Activated T-helper 17 cell treated with anti-CD3 and anti-CD28 coated beads, Interleukin-2, amount 50 U/mL, for 72 hours (primary cell): ENCODE measurements around the gene ATXN7L3. TPM values are rescaled to one million over a fixed set of nuclear protein-coding genes. Genes with fewer than 3 reads are reported as not detected.
A peak's percentile ranks its signal among the peaks of the same experiment; 100 is the strongest.

ENCODE experiments used
- ATAC-seq: fragments of 150-1000 bp; cut with Tn5 transposase; replicated peaks from 2 replicates; pipeline ENCODE4 v1.10.0; 2021; ENCODE audit warnings: mild to moderate bottlenecking, moderate library complexity
- H3K27ac Mint-ChIP-seq: one replicate; pipeline ENCODE4 v1.8.0; 2022; ENCODE audit warnings: mixed read lengths
- H3K27me3 Mint-ChIP-seq: one replicate; pipeline ENCODE4 v1.8.0; 2022; ENCODE audit warnings: mixed read lengths
- H3K36me3 Mint-ChIP-seq: one replicate; pipeline ENCODE4 v1.8.0; 2022; ENCODE audit warnings: low read depth, mild to moderate bottlenecking, mixed read lengths
- H3K4me1 Mint-ChIP-seq: one replicate; pipeline ENCODE4 v1.8.0; 2022; ENCODE audit warnings: mixed read lengths
- H3K4me3 Mint-ChIP-seq: one replicate; pipeline ENCODE4 v1.8.0; 2022; ENCODE audit warnings: mild to moderate bottlenecking, mixed read lengths
- H3K9me3 Mint-ChIP-seq: one replicate; pipeline ENCODE4 v1.8.0; 2022; ENCODE audit warnings: mixed read lengths
- total RNA-seq, 2 donors: library from RNA; stranded (reverse); gene quantifications; one replicate each; pipeline ENCODE4 v1.2.3, GENCODE V29; 2022

Gene ATXN7L3
- total RNA-seq, 2 donors from 2014 or later: 65.5 to 89.1 TPM

DNA sequence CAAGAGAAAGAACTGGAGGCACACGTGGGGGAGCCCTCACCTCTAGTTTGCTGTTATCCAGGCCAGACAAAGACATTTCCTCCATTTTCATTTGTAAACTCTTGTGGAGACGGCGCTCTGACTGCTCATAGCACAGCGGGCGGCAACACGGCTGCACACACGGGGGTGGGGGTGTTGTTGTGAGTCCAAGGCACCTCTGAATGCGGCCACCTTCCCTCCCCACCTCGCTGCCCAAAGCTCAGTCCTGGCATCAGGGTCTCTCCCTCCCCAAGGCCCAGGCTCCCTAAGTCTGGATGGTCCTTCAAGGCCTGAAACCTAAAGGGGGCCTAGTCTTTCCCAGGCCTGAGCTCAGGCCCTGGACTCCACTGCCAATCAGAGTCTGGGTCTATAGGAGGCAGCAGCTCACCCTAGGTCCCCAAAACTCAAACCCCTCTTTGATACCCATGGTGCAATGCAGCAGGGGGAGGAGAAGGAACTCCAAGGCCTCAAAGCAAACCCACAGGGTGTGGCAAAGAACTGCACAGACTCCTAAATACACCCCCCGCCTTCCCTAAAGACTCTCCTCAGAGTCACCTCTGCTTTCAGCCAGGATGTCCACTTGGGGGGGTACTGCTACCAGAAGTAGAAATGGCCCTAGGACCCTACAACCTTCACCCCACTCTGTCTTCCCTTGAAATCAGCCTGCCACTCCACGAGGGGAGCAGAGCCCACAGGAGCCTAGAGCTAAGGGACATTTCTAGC lies 1.5 kb downstream of the ATXN7L3 start:
- Mint-ChIP-seq H3K9me3 (no peaks in the 10 kb centered on the region), H3K27me3 (no peaks in the 10 kb centered on the region), H3K36me3 (peaks cover 54% of the 10 kb centered on the region), H3K4me3 (peak overlapping the region; percentile 82), H3K4me1 (peaks cover 18% of the 10 kb centered on the region), H3K27ac (peak overlapping the region; percentile 90)
- ATAC-seq: no peak

DNA sequence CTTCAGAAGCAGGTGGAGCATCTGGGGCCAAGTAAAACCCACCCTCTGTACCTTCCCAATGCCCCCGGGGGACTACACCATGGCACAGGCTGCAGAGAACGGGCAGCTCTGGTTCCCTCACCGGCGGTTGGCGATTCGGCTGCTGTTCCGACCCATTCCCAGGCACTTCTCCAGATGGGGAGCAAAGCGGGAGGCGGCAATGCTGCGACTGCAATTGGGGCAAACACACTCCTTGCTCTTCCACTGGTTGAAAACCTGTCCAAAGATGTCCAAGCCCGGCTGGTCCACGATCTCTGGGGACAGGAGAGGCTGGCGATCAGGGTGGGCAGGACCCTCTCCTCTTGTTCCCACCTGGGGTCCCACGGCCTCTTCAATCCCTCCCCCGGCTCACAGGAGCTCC lies 2.6 kb downstream of the ATXN7L3 start:
- Mint-ChIP-seq H3K27ac (peak overlapping the region; percentile 90), H3K4me3 (peak overlapping the region; percentile 82), H3K27me3 (no peaks in the 10 kb centered on the region), H3K4me1 (peaks cover 14% of the 10 kb centered on the region), H3K9me3 (no peaks in the 10 kb centered on the region), H3K36me3 (peaks cover 63% of the 10 kb centered on the region)
- ATAC-seq: no peak

GRCh38 chr17:44193326-44194084 lies 6.2 kb downstream of the ATXN7L3 start:
- no peak for ATAC-seq
- Mint-ChIP-seq H3K4me3 (no peak overlapping the region), H3K27me3 (no peaks in the 10 kb centered on the region), H3K36me3 (peaks cover 92% of the 10 kb centered on the region), H3K27ac (no peak overlapping the region), H3K4me1 (peaks cover 8% of the 10 kb centered on the region), H3K9me3 (no peaks in the 10 kb centered on the region)

DNA sequence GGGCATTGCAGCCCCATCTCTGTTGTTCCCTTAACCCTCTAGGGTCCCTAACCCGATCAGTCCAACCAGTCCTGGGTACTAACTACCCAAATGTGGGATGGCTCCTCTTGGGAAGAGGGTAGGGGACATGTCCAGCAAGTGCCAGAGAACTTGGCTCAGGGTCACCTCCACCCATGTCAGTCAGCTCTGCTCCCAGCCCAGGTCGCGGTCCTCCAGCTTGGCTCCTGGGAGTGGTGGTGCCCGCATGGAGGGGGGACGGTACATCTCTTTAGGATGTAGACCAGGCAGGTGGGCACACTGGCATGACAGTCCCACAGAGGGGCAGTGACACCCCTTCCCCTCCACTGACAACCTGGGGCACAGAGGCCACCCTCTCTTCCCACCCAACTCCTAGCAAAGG lies 6.9 kb downstream of the ATXN7L3 start:
- Mint-ChIP-seq H3K36me3 (peaks cover 86% of the 10 kb centered on the region), H3K4me1 (peaks cover 9% of the 10 kb centered on the region), H3K27ac (no peak overlapping the region)

DNA sequence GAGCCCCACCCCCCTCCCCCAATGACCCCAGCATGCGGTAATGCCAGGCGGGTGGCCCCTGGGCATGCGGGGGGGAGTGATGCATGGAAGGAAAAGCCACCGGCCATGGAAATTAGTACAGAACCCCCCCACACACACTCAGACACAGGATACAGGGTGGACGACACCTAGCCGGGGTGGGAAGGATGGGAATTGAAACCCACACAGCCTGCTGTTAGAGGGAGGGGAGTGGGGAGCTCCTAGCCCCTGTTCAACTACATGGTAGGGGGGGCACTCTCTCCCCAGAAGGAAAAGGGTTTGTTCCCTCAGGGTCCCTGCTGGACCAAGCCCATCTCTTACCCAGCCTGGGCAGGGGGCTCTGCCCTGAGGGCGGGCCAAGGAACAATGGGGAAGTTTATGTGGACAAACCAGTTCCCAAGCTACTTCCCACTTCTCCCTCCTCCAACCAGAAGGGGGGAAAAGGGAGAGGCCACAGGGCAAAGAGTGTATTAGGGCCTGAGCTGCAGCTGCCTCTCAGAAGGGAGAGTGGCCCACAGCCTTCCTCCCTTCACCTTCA lies 7.7 kb downstream of the ATXN7L3 start:
- no peak overlapping the region for H3K27ac Mint-ChIP-seq
- no peak for ATAC-seq
- no peaks in the 10 kb centered on the region for H3K27me3 Mint-ChIP-seq
- H3K4me1 Mint-ChIP-seq: peaks cover 7% of the 10 kb centered on the region
- peaks cover 79% of the 10 kb centered on the region for H3K36me3 Mint-ChIP-seq
- H3K9me3 Mint-ChIP-seq: no peaks in the 10 kb centered on the region
- no peak overlapping the region for H3K4me3 Mint-ChIP-seq

More for the DNA sequence above, 6.9 kb downstream of the ATXN7L3 start:
- Mint-ChIP-seq H3K27me3 (no peaks in the 10 kb centered on the region), H3K4me3 (no peak overlapping the region), H3K9me3 (no peaks in the 10 kb centered on the region)
- no peak for ATAC-seq

DNA sequence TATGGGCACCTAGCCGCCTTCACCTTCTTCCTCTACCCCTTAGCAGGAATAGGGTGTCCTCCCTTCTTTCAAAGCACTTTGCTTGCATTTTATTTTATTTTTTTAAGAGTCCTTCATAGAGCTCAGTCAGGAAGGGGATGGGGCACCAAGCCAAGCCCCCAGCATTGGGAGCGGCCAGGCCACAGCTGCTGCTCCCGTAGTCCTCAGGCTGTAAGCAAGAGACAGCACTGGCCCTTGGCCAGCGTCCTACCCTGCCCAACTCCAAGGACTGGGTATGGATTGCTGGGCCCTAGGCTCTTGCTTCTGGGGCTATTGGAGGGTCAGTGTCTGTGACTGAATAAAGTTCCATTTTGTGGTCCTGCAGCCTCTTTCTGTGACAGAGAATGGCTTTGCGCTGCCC lies 8.3 kb downstream of the ATXN7L3 start:
- Mint-ChIP-seq H3K36me3 (peaks cover 78% of the 10 kb centered on the region), H3K27ac (no peak overlapping the region), H3K4me3 (no peak overlapping the region), H3K9me3 (no peaks in the 10 kb centered on the region), H3K27me3 (no peaks in the 10 kb centered on the region), H3K4me1 (peaks cover 7% of the 10 kb centered on the region)
- ATAC-seq: no peak

- Mint-ChIP-seq H3K4me3 (no peak overlapping the region), H3K27me3 (no peaks in the 10 kb centered on the region), H3K9me3 (no peaks in the 10 kb centered on the region), H3K36me3 (peaks cover 71% of the 10 kb centered on the region), H3K27ac (peak overlapping the region; percentile 18), H3K4me1 (peaks cover 7% of the 10 kb centered on the region)
- no peak for ATAC-seq
Observed at GRCh38 chr17:44190481-44190880, 9.2 kb downstream of the ATXN7L3 start.

GRCh38 chr17:44188576-44189403 lies 10.9 kb downstream of the ATXN7L3 start:
- no peaks in the 10 kb centered on the region for H3K9me3 Mint-ChIP-seq
- H3K27me3 Mint-ChIP-seq: no peaks in the 10 kb centered on the region
- peak overlapping the region; percentile 94 for H3K4me3 Mint-ChIP-seq
- peaks cover 60% of the 10 kb centered on the region for H3K36me3 Mint-ChIP-seq
- H3K4me1 Mint-ChIP-seq: peaks cover 11% of the 10 kb centered on the region
- ATAC-seq: no peak
- H3K27ac Mint-ChIP-seq: peak overlapping the region; percentile 48

DNA sequence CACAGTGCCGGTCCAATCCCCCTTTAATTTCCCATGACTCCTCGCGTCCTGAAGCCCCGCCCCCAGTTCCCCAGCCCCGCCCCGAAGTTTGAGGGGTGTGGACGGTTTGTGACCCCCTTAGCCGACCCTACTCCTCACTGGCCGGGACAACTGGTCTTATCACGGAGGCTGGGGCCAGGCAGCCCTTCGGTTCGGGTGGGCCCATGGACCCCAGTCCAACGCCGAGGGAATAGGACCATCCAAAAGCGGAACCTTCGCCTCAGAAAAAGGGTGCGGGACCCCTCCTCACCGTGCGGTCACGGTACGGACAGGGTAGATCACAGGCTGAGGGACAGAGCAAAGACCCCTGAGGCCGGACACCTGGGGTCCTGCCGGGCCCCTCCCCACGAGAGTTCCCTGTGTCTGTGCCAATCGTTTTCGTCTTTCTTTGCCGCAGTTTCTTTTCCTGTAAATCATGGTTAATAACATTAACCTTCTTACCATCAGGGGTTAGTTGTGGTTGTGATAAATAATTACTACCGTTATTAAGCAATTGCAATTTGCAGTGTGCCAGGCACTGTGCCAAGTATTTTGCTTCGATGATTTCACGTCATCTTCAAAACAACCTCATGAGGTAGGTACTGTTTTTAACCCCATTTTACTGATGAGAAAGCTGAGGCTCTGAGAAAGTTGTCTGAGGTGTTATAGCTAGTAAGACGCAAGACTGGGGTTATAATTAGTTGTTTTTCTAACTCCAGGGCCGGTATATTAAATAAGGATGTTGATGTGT lies 12.4 kb downstream of the ATXN7L3 start:
- Mint-ChIP-seq H3K27ac (peak overlapping the region; percentile 93), H3K9me3 (no peaks in the 10 kb centered on the region), H3K36me3 (peaks cover 46% of the 10 kb centered on the region), H3K4me3 (peak overlapping the region; percentile 94), H3K4me1 (peaks cover 11% of the 10 kb centered on the region), H3K27me3 (no peaks in the 10 kb centered on the region)
- ATAC-seq: peak; percentile 65

- ATAC-seq: peak; percentile 92
Observed at GRCh38 chr17:44186307-44187130, 13.2 kb downstream of the ATXN7L3 start, which contains the start of gene TMUB2. Gene TMUB2, plus strand, starts transcription at chr17:44186972. Its CDS starts 737 bp downstream, at chr17:44187709.

DNA sequence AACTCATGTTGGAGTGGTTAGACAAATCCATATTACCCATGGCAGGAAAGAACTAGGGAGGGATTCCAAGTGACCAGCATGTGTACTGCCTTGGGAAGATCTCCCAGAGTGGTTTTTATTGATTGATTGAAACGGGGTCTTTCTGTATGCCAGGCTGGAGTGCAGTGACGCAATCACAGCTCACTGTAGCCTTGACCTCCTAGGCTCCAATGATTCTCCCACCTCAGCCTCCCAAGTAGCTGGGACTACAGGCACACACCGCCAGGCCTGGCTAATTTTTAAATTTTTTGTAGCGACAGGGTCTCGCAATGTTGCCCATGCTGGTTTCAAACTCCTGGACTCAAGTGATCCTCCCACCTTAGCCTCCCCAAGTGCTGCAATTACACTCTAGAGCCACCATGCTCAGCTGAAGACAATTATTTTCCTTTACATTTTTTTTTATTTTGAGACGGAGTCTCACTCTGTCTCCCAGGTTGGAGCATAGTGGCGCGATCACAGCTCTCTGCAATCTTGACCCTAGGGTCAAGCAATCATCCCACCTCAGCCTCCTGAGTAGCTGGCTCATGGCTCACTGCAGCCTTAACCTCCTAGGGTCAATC lies 15.4 kb downstream of the ATXN7L3 start:
- H3K4me1 Mint-ChIP-seq: peaks cover 11% of the 10 kb centered on the region
- H3K27ac Mint-ChIP-seq: no peak overlapping the region
- peaks cover 36% of the 10 kb centered on the region for H3K36me3 Mint-ChIP-seq
- peak overlapping the region; percentile 94 for H3K4me3 Mint-ChIP-seq
- H3K27me3 Mint-ChIP-seq: no peaks in the 10 kb centered on the region
- no peak for ATAC-seq
- no peaks in the 10 kb centered on the region for H3K9me3 Mint-ChIP-seq

More at GRCh38 chr17:44186307-44187130, 13.2 kb downstream of the ATXN7L3 start, which contains the start of gene TMUB2:
- Mint-ChIP-seq H3K4me1 (peaks cover 11% of the 10 kb centered on the region), H3K36me3 (peaks cover 50% of the 10 kb centered on the region), H3K4me3 (peak within 1 kb of the TSS; percentile 94), H3K27ac (peak within 1 kb of the TSS; percentile 93), H3K27me3 (no peaks in the 10 kb centered on the region), H3K9me3 (no peaks in the 10 kb centered on the region)

DNA sequence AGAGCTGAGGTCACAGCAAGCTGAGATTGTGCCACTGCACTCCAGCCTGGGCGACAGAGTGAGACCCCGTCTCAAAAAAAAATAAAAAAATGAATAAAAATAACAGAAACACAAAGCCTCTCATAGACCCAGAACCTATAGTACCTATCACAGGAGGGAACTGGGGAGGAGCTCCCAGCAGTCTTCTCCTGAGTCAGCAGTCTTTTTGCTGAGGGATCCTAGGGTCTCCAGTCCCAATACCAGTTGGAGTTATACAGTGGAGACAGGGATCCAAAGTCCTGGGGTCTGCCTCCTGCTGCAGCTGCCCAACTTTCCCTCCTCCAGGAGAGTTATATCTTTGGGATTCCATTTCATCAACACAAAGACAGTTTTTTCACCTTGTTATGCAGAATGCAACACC lies 16.7 kb downstream of the ATXN7L3 start:
- no peak overlapping the region for H3K4me3 Mint-ChIP-seq
- peak overlapping the region; percentile 41 for H3K27ac Mint-ChIP-seq
- H3K36me3 Mint-ChIP-seq: peaks cover 36% of the 10 kb centered on the region
- peaks cover 8% of the 10 kb centered on the region for H3K4me1 Mint-ChIP-seq
- H3K27me3 Mint-ChIP-seq: no peaks in the 10 kb centered on the region
- ATAC-seq: no peak
- H3K9me3 Mint-ChIP-seq: no peaks in the 10 kb centered on the region
